Measurements from ENCODE around the gene SIRT3.

DNA sequence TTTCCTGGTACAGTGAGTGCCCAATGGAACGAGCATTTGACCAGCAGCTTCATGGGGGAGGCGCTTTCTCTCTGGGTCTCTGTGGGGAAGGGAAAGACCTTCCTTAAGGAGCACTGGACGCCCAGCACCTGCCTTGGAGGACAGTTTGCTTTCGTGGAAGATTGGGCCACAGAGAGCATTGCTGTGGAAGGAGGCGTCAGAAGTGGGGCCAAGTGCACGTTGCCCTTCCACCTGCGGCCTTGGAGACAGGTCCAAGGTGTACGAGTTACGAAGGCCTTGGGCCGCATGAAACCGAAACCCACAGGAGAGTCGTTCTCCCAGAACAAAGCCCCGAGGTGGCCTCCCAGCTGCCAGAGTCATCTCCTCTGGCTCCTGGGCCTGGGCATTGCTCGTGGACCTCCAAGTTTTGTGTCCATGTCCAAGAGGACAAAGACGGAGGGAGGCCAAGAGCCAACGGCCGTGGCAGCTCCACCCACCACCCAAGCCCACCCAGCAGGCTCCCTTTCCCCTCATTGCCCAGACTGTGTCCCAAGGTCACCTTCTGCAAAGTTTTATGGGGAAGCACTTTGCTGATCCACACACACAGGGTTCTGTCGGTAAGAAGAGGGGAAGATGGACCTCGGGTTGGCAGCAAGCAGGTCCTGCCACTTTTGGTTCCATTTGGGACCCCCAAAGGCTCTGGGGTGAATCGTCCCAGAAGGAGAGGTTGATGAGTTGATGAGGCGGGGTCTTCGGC lies 36.2 kb upstream of the SIRT3 start:
- TF ChIP-seq EZH2 (optimal IDR thresholded peaks at IDR 0.05; ENCODE audit: low read depth, low read length) (no peak), EZH2phosphoT487 (IDR thresholded peaks at IDR 0.05; ENCODE audit: low read length) (no peak)
- TF ChIP-seq, protein P1, sequence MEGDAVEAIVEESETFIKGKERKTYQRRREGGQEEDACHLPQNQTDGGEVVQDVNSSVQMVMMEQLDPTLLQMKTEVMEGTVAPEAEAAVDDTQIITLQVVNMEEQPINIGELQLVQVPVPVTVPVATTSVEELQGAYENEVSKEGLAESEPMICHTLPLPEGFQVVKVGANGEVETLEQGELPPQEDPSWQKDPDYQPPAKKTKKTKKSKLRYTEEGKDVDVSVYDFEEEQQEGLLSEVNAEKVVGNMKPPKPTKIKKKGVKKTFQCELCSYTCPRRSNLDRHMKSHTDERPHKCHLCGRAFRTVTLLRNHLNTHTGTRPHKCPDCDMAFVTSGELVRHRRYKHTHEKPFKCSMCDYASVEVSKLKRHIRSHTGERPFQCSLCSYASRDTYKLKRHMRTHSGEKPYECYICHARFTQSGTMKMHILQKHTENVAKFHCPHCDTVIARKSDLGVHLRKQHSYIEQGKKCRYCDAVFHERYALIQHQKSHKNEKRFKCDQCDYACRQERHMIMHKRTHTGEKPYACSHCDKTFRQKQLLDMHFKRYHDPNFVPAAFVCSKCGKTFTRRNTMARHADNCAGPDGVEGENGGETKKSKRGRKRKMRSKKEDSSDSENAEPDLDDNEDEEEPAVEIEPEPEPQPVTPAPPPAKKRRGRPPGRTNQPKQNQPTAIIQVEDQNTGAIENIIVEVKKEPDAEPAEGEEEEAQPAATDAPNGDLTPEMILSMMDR (IDR thresholded peaks at IDR 0.05; ENCODE audit: low read length), result no peak
